22Rv1 (cell line): ENCODE results near the gene PFKM.

ENCODE experiments used
- ZFX ChIP-seq: fragments of 450-650 bp; IDR thresholded peaks from 2 replicates; pipeline ENCODE4 v1.6.1; 2017; ENCODE audit warnings: antibody characterized with exemption, borderline replicate concordance
- TF ChIP-seq, protein P1 (sequence below): fragments of 450-650 bp; IDR thresholded peaks from 2 replicates; pipeline ENCODE4 v1.5.1; 2017; ENCODE audit warnings: mild to moderate bottlenecking

DNA sequence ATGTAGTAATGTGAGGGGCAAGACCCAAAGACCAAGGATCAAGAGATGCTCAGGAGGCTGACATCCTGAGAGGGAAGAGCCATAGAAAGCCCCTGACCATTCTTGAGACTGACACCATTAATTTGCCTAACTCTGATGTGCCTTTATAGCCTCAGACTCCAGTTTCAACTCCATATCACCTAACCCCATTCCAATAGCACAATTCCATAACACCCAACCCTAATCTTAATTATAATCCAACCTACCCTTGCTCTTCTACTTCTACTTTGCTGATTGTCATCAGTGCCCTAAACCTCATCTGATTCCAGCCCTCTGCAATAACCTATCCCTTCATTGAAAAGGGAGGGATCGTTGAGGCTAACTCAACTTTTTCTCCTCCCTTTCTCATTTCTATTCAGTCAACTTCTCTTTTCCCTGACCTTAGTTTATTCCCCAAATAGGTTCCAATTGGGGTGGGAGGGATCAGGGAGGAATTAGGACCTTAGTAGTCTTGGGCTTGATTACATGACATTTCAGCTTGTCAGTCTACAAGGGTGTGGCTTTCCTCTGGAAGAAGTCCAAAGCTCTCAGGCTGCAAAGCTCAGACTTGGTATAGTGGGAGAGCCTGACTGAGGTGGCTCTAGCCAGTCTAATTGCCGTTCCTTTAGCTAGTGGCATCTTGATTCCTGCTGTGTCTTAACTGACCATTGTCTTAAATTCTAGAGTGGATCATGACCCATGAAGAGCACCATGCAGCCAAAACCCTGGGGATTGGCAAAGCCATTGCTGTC lies 3.1 kb downstream of the PFKM start:
- TF ChIP-seq, protein P1, sequence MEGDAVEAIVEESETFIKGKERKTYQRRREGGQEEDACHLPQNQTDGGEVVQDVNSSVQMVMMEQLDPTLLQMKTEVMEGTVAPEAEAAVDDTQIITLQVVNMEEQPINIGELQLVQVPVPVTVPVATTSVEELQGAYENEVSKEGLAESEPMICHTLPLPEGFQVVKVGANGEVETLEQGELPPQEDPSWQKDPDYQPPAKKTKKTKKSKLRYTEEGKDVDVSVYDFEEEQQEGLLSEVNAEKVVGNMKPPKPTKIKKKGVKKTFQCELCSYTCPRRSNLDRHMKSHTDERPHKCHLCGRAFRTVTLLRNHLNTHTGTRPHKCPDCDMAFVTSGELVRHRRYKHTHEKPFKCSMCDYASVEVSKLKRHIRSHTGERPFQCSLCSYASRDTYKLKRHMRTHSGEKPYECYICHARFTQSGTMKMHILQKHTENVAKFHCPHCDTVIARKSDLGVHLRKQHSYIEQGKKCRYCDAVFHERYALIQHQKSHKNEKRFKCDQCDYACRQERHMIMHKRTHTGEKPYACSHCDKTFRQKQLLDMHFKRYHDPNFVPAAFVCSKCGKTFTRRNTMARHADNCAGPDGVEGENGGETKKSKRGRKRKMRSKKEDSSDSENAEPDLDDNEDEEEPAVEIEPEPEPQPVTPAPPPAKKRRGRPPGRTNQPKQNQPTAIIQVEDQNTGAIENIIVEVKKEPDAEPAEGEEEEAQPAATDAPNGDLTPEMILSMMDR: no peak
- TF ChIP-seq ZFX: no peak
